Panc1 (cell line): ENCODE results near the gene SMARCA2. TPM values are rescaled to one million over a fixed set of nuclear protein-coding genes. Genes with fewer than 3 reads are reported as not detected.

Experiments used
- ATAC-seq: fragments of 200-7000 bp; cut with Tn5 transposase; 2 replicates; pipeline ENCODE4 v1.9.1; 2020; ENCODE audit warnings: mild to moderate bottlenecking, moderate library complexity
- BruUV-seq: library from RNA; stranded (reverse); fragments of 400-500 nt; replicated peaks from 2 replicates; lab custom pipeline; 2021; lab: Mats Ljungman, UMichigan
- CTCF ChIA-PET: fragments of 300-600 bp; sonication (Branson Sonifier 250); formaldehyde crosslinking; loops from one replicate; lab custom pipeline; 2022; ENCODE audit warnings: antibody characterized with exemption; lab: Charles Lee
- POLR2A ChIA-PET: fragments of 300-600 bp; sonication (Branson Sonifier 250); formaldehyde crosslinking; loops from one replicate; lab custom pipeline; 2022; ENCODE audit warnings: antibody characterized with exemption; lab: Charles Lee
- DNase-seq: peaks from one replicate; pipeline ENCODE4 v3.0.0-alpha.2; 2010; ENCODE audit warnings: low read depth, low spot score
- H3K27ac ChIP-seq: 2 replicates; pipeline ENCODE4 v1.5.1; 2011; ENCODE audit warnings: mild to moderate bottlenecking, low read length, inconsistent platforms
- H3K27me3 ChIP-seq: fragments of 200-500 bp; sonication (Bioruptor generic); 2 replicates; pipeline ENCODE4 v1.6.0; 2014; ENCODE audit warnings: low read length, inconsistent platforms; ENCODE audit not compliant: control insufficient read depth, insufficient read depth
- H3K36me3 ChIP-seq: fragments of 200-500 bp; sonication (Bioruptor generic); 2 replicates; pipeline ENCODE4 v1.5.1; 2014; ENCODE audit warnings: inconsistent platforms, mild to moderate bottlenecking, low read length, moderate library complexity; ENCODE audit not compliant: control insufficient read depth, insufficient read depth
- H3K4me1 ChIP-seq: 2 replicates; pipeline ENCODE4 v1.5.1; 2011; ENCODE audit warnings: inconsistent platforms, mild to moderate bottlenecking, low read length, moderate library complexity; ENCODE audit not compliant: control insufficient read depth, insufficient read depth
- H3K4me3 ChIP-seq, 2 experiments: 2 replicates each; pipeline ENCODE4 v1.5.1; 2011 to 2012; ENCODE audit warnings: low read depth in 2 of 2, low read length in 2 of 2, mild to moderate bottlenecking in 2 of 2, inconsistent platforms in 1 of 2, moderate library complexity in 1 of 2
- H3K9me3 ChIP-seq: fragments of 200-500 bp; sonication (Bioruptor generic); 2 replicates; pipeline ENCODE4 v1.5.1; 2014; ENCODE audit warnings: low read depth, mild to moderate bottlenecking, inconsistent platforms, low read length, moderate library complexity; ENCODE audit not compliant: control insufficient read depth, insufficient read depth
- CTCF ChIP-seq: fragments of 450-650 bp; IDR thresholded peaks from 2 replicates; pipeline ENCODE4 v1.5.1; 2017; ENCODE audit warnings: mild to moderate bottlenecking
- POLR2AphosphoS5 ChIP-seq: IDR thresholded peaks from 2 replicates; pipeline ENCODE4 v1.6.1; 2012; ENCODE audit warnings: mild to moderate bottlenecking, low read depth, low read length, moderate library complexity
- REST ChIP-seq, 2 experiments: IDR thresholded peaks; 2 replicates each; pipeline ENCODE4 v1.6.1; 2011 to 2012; ENCODE audit warnings: low read depth in 2 of 2, control low read depth in 1 of 2, low read length in 1 of 2, mild to moderate bottlenecking in 1 of 2, moderate library complexity in 1 of 2; ENCODE audit not compliant: insufficient read depth in 1 of 2
- SIN3A ChIP-seq: IDR thresholded peaks from 2 replicates; pipeline ENCODE4 v1.6.1; 2012; ENCODE audit warnings: low read depth, mild to moderate bottlenecking, low read length, moderate library complexity, borderline replicate concordance; ENCODE audit not compliant: insufficient read depth
- TCF7L2 ChIP-seq: IDR thresholded peaks from 2 replicates; pipeline ENCODE4 v1.6.1; 2011; ENCODE audit warnings: mild to moderate bottlenecking, low read depth, low read length, inconsistent platforms
- in situ Hi-C: cut with HindIII; loops from 2 replicates; pipeline ENCODE4 v1.10.0; 2016; ENCODE audit warnings: low sequenced_read_pairs, low pct_unique_long_range_greater_than_20kb
- intact Hi-C: fragments of 100-400 bp; cut with micrococcal nuclease; formaldehyde crosslinking; loops from one replicate; pipeline ENCODE4 v1.10.0; 2022; ENCODE audit not compliant: unreplicated experiment
- total RNA-seq: library from RNA; stranded (reverse); gene quantifications from one replicate; pipeline ENCODE4 v1.2.1, GENCODE V29; 2021; ENCODE audit not compliant: unreplicated experiment

SMARCA2 gene
- total RNA-seq, 1 experiment from 2014 or later = 13.3 TPM

- DNase-seq (no peak), ATAC-seq (no peak)
- in situ Hi-C loops = no loop called here
- H3K27me3 ChIP-seq = no peaks in the 10 kb centered on the region
- H3K4me3 ChIP-seq = no peak overlapping the region
- CTCF ChIA-PET = no interaction called here
- no TSS peak for BruUV-seq
- POLR2A ChIA-PET = interaction anchor here (0.6 kb wide), 1 partner anchor 9 kb away, joined by 3 read pairs; no protein-coding TSS in a partner anchor
- no peaks in the 10 kb centered on the region for H3K4me1 ChIP-seq
- TF ChIP-seq CTCF (no peak), POLR2AphosphoS5 (no peak), REST (IDR thresholded peaks at IDR 0.05; ENCODE audit: insufficient read depth in 1 of 2, low read depth in 2 of 2, low read length in 1 of 2) (no peak), SIN3A (no peak)
- H3K9me3 ChIP-seq = no peaks in the 10 kb centered on the region
- no peak overlapping the region for H3K27ac ChIP-seq
- intact Hi-C loops = no loop called here
- no peaks in the 10 kb centered on the region for H3K36me3 ChIP-seq
Measured at GRCh38 chr9:2151171-2151570, 136.0 kb downstream of the SMARCA2 start.

- no peak for ATAC-seq
- TF ChIP-seq REST (IDR thresholded peaks at IDR 0.05; ENCODE audit: insufficient read depth in 1 of 2, low read depth in 2 of 2, low read length in 1 of 2) = no peak
- no peak for TF ChIP-seq POLR2AphosphoS5
- TF ChIP-seq SIN3A = no peak
- no peak for TF ChIP-seq CTCF
- TF ChIP-seq TCF7L2 = no peak
- in situ Hi-C loops = no loop called here
- Histone ChIP-seq H3K27ac (no peak overlapping the region), H3K4me1 (no peaks in the 10 kb centered on the region), H3K4me3 (no peak overlapping the region), H3K27me3 (no peaks in the 10 kb centered on the region), H3K9me3 (no peaks in the 10 kb centered on the region), H3K36me3 (no peaks in the 10 kb centered on the region)
- intact Hi-C loops = no loop called here
- POLR2A ChIA-PET = no interaction called here
- BruUV-seq = no TSS peak
- no peak for DNase-seq
- CTCF ChIA-PET = no interaction called here
Measured at GRCh38 chr9:2152966-2153629, 138.0 kb downstream of the SMARCA2 start.
